Measurements from ENCODE around the gene KIF26B.

DNA sequence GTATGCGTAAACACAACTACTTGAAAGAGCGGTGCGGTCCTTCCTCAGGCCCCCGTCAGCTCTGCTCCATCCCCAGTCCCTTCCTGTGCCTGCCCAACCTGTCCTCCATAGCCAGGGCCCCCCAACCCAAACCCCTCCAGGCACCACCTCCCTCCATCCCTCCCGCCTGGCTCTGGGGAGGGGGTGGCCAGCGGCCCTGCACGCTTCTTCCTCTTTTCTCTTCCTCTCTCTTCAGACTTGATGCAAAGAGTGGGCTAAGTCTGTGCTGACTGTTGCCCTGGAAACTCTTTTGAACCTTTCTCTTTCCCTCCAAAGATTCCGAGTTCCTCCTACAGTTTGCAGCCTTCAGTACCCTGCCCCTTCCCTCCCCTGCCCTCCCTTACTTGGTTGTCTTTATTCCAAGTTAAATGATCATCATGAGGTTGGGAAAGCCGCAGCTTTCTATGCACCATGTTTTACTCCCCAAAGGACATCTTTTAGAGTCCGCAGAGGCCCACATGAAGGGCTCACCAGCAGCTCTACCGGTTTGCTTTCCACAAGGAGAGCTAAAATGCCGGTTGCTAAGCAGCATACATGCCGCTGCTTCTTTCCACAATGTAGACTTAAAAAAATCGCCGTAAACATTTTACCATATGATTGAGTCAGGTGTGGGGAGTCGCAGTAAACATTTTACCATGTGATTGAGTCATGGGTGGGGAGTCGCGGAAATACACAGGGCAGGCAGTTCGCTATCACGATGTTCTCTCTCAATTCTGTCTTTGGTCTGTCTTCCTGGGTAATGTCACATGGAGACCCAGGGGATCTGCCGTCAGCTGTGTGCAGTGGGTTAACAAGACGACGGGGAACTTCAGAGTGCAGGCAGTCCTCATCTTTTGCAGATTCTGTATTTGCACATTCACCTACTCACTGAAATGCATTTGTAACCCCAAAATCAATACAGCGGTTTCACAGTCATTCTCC is 525.3 kb downstream of the KIF26B start:
- TF ChIP-seq, protein P1, sequence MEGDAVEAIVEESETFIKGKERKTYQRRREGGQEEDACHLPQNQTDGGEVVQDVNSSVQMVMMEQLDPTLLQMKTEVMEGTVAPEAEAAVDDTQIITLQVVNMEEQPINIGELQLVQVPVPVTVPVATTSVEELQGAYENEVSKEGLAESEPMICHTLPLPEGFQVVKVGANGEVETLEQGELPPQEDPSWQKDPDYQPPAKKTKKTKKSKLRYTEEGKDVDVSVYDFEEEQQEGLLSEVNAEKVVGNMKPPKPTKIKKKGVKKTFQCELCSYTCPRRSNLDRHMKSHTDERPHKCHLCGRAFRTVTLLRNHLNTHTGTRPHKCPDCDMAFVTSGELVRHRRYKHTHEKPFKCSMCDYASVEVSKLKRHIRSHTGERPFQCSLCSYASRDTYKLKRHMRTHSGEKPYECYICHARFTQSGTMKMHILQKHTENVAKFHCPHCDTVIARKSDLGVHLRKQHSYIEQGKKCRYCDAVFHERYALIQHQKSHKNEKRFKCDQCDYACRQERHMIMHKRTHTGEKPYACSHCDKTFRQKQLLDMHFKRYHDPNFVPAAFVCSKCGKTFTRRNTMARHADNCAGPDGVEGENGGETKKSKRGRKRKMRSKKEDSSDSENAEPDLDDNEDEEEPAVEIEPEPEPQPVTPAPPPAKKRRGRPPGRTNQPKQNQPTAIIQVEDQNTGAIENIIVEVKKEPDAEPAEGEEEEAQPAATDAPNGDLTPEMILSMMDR (conservative IDR thresholded peaks at IDR 0.05; ENCODE audit: low read depth in 2 of 2), result no peak
- TF ChIP-seq EZH2phosphoT487 (IDR thresholded peaks at IDR 0.05; ENCODE audit: unreplicated experiment) (no peak), POLR2AphosphoS5 (IDR thresholded peaks at IDR 0.05; ENCODE audit: low read depth) (no peak), NANOG (IDR thresholded peaks at IDR 0.05; ENCODE audit: borderline replicate concordance) (no peak), ZNF331 (CRISPR knock-in tag; IDR thresholded peaks at IDR 0.05; ENCODE audit: low read depth) (no peak), EZH2 (IDR thresholded peaks at IDR 0.05; ENCODE audit: low read depth, unreplicated experiment) (no peak), ZNF114 (CRISPR knock-in tag; IDR thresholded peaks at IDR 0.05) (no peak), CREB1 (CRISPR knock-in tag; IDR thresholded peaks at IDR 0.05; ENCODE audit: low read depth) (no peak), STAT1 (IDR thresholded peaks at IDR 0.05; ENCODE audit: unreplicated experiment) (no peak)
- TF ChIP-seq, protein P2, sequence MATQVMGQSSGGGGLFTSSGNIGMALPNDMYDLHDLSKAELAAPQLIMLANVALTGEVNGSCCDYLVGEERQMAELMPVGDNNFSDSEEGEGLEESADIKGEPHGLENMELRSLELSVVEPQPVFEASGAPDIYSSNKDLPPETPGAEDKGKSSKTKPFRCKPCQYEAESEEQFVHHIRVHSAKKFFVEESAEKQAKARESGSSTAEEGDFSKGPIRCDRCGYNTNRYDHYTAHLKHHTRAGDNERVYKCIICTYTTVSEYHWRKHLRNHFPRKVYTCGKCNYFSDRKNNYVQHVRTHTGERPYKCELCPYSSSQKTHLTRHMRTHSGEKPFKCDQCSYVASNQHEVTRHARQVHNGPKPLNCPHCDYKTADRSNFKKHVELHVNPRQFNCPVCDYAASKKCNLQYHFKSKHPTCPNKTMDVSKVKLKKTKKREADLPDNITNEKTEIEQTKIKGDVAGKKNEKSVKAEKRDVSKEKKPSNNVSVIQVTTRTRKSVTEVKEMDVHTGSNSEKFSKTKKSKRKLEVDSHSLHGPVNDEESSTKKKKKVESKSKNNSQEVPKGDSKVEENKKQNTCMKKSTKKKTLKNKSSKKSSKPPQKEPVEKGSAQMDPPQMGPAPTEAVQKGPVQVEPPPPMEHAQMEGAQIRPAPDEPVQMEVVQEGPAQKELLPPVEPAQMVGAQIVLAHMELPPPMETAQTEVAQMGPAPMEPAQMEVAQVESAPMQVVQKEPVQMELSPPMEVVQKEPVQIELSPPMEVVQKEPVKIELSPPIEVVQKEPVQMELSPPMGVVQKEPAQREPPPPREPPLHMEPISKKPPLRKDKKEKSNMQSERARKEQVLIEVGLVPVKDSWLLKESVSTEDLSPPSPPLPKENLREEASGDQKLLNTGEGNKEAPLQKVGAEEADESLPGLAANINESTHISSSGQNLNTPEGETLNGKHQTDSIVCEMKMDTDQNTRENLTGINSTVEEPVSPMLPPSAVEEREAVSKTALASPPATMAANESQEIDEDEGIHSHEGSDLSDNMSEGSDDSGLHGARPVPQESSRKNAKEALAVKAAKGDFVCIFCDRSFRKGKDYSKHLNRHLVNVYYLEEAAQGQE (IDR thresholded peaks at IDR 0.05; ENCODE audit: unreplicated experiment), result no peak
- TF ChIP-seq, protein P3, sequence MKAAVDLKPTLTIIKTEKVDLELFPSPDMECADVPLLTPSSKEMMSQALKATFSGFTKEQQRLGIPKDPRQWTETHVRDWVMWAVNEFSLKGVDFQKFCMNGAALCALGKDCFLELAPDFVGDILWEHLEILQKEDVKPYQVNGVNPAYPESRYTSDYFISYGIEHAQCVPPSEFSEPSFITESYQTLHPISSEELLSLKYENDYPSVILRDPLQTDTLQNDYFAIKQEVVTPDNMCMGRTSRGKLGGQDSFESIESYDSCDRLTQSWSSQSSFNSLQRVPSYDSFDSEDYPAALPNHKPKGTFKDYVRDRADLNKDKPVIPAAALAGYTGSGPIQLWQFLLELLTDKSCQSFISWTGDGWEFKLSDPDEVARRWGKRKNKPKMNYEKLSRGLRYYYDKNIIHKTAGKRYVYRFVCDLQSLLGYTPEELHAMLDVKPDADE (IDR thresholded peaks at IDR 0.05), result no peak
- TF ChIP-seq, protein P4, sequence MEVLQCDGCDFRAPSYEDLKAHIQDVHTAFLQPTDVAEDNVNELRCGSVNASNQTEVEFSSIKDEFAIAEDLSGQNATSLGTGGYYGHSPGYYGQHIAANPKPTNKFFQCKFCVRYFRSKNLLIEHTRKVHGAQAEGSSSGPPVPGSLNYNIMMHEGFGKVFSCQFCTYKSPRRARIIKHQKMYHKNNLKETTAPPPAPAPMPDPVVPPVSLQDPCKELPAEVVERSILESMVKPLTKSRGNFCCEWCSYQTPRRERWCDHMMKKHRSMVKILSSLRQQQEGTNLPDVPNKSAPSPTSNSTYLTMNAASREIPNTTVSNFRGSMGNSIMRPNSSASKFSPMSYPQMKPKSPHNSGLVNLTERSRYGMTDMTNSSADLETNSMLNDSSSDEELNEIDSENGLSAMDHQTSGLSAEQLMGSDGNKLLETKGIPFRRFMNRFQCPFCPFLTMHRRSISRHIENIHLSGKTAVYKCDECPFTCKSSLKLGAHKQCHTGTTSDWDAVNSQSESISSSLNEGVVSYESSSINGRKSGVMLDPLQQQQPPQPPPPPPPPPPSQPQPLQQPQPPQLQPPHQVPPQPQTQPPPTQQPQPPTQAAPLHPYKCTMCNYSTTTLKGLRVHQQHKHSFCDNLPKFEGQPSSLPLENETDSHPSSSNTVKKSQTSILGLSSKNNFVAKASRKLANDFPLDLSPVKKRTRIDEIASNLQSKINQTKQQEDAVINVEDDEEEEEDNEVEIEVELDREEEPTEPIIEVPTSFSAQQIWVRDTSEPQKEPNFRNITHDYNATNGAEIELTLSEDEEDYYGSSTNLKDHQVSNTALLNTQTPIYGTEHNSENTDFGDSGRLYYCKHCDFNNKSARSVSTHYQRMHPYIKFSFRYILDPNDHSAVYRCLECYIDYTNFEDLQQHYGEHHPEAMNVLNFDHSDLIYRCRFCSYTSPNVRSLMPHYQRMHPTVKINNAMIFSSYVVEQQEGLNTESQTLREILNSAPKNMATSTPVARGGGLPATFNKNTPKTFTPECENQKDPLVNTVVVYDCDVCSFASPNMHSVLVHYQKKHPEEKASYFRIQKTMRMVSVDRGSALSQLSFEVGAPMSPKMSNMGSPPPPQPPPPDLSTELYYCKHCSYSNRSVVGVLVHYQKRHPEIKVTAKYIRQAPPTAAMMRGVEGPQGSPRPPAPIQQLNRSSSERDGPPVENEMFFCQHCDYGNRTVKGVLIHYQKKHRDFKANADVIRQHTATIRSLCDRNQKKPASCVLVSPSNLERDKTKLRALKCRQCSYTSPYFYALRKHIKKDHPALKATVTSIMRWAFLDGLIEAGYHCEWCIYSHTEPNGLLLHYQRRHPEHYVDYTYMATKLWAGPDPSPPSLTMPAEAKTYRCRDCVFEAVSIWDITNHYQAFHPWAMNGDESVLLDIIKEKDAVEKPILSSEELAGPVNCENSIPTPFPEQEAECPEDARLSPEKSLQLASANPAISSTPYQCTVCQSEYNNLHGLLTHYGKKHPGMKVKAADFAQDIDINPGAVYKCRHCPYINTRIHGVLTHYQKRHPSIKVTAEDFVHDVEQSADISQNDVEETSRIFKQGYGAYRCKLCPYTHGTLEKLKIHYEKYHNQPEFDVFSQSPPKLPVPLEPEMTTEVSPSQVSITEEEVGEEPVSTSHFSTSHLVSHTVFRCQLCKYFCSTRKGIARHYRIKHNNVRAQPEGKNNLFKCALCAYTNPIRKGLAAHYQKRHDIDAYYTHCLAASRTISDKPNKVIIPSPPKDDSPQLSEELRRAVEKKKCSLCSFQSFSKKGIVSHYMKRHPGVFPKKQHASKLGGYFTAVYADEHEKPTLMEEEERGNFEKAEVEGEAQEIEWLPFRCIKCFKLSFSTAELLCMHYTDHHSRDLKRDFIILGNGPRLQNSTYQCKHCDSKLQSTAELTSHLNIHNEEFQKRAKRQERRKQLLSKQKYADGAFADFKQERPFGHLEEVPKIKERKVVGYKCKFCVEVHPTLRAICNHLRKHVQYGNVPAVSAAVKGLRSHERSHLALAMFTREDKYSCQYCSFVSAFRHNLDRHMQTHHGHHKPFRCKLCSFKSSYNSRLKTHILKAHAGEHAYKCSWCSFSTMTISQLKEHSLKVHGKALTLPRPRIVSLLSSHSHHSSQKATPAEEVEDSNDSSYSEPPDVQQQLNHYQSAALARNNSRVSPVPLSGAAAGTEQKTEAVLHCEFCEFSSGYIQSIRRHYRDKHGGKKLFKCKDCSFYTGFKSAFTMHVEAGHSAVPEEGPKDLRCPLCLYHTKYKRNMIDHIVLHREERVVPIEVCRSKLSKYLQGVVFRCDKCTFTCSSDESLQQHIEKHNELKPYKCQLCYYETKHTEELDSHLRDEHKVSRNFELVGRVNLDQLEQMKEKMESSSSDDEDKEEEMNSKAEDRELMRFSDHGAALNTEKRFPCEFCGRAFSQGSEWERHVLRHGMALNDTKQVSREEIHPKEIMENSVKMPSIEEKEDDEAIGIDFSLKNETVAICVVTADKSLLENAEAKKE (CRISPR knock-in tag; IDR thresholded peaks at IDR 0.05), result no peak
